K562 (cell line): Measurements from ENCODE around the gene SHC1. TPM values are rescaled to one million over a fixed set of nuclear protein-coding genes. Genes with fewer than 3 reads are reported as not detected.

ENCODE experiments used
- BRF1 ChIP-seq: IDR thresholded peaks from 3 replicates; pipeline ENCODE4 v1.6.1; 2011; ENCODE audit warnings: borderline replicate concordance, mild to moderate bottlenecking; ENCODE audit not compliant: insufficient read length; ENCODE audit errors: extremely low read depth
- CHAMP1 ChIP-seq: fragments of 450-650 bp; IDR thresholded peaks from 2 replicates; pipeline ENCODE4 v1.6.1; 2016; ENCODE audit warnings: mild to moderate bottlenecking
- CTBP1 ChIP-seq: fragments of 450-650 bp; IDR thresholded peaks from 2 replicates; pipeline ENCODE4 v1.6.1; 2016; ENCODE audit warnings: borderline replicate concordance
- E4F1 ChIP-seq: fragments of 250-450 bp; sonication (Bioruptor Pico); IDR thresholded peaks from 2 replicates; pipeline ENCODE4 v1.5.0; 2021; ENCODE audit warnings: mild to moderate bottlenecking, borderline replicate concordance
- ETV5 ChIP-seq: sonication (generic); formaldehyde crosslinking; IDR thresholded peaks from 2 replicates; pipeline ENCODE4 v1.4.0; 2020; ENCODE audit warnings: low read depth, mild to moderate bottlenecking, missing genetic modification reagents
- GATA2 ChIP-seq: sonication (generic); formaldehyde crosslinking; IDR thresholded peaks from 2 replicates; pipeline ENCODE4 v1.4.0; 2020; ENCODE audit warnings: mild to moderate bottlenecking, missing genetic modification reagents
- JUN ChIP-seq, 2 experiments: sonication (generic) in 1 of 2; formaldehyde crosslinking in 1 of 2; IDR thresholded peaks; 2 replicates each; pipeline versions ENCODE4 v1.6.1 to v1.8.0; 2012 to 2022; ENCODE audit warnings: borderline replicate concordance in 2 of 2, mild to moderate bottlenecking in 2 of 2, improper control_type of control experiment in 1 of 2, low read depth in 1 of 2, low read length in 1 of 2, missing genetic modification reagents in 1 of 2
- LEF1 ChIP-seq: fragments of 450-650 bp; IDR thresholded peaks from 2 replicates; pipeline ENCODE4 v1.6.1; 2016; ENCODE audit warnings: mild to moderate bottlenecking
- MEF2D ChIP-seq: conservative IDR thresholded peaks from 2 replicates; pipeline ENCODE4 v1.6.1; 2016; ENCODE audit warnings: low read depth, missing genetic modification characterization, missing compliant biosample characterization
- PTRF ChIP-seq: fragments of 450-650 bp; IDR thresholded peaks from 2 replicates; pipeline ENCODE4 v1.6.1; 2016; ENCODE audit warnings: mild to moderate bottlenecking, missing genetic modification characterization, missing compliant biosample characterization
- SMARCC2 ChIP-seq: fragments of 450-650 bp; IDR thresholded peaks from 2 replicates; pipeline ENCODE4 v1.6.1; 2017; ENCODE audit warnings: antibody characterized with exemption, moderate library complexity, mild to moderate bottlenecking, low read depth
- SREBF2 ChIP-seq: sonication (generic); formaldehyde crosslinking; IDR thresholded peaks from 2 replicates; pipeline ENCODE4 v1.4.0; 2020; ENCODE audit warnings: mild to moderate bottlenecking, missing genetic modification reagents
- TFE3 ChIP-seq: fragments of 450-650 bp; formaldehyde crosslinking; IDR thresholded peaks from 2 replicates; pipeline ENCODE4 v1.4.0; 2020; ENCODE audit warnings: mild to moderate bottlenecking, mixed read lengths
- TSC22D4 ChIP-seq: fragments of 450-650 bp; IDR thresholded peaks from 2 replicates; pipeline ENCODE4 v1.6.1; 2016; ENCODE audit warnings: missing genetic modification characterization, missing biosample characterization, control low read depth
- TSHZ1 ChIP-seq: fragments of 250-450 bp; sonication (Bioruptor Pico); IDR thresholded peaks from 2 replicates; pipeline ENCODE4 v1.4.0; 2020; ENCODE audit warnings: mild to moderate bottlenecking, moderate library complexity
- ZNF212 ChIP-seq: fragments of 450-650 bp; formaldehyde crosslinking; IDR thresholded peaks from 2 replicates; pipeline ENCODE4 v1.4.0; 2020; ENCODE audit warnings: mild to moderate bottlenecking
- polyA plus RNA-seq, 8 experiments: library from polyadenylated mRNA; depleted of rRNA in 4 of 8; stranded (reverse) in 5 of 8; unstranded in 3 of 8; fragments of >200 nt; fragmentation: Nextera tagmentation in 2 of 8; fragmentation: Illumina TruSeq in 1 of 8; extraction: Ambion mirVana in 2 of 8; extraction: Trizol in 1 of 8; gene quantifications; 2 replicates each; pipeline versions ENCODE4 v1.2.1 to v1.2.3, GENCODE V29; 2011 to 2014; ENCODE audit warnings: inconsistent platforms in 1 of 8, missing spikeins in 1 of 8
- total RNA-seq, 7 experiments: library from RNA; depleted of rRNA in 6 of 7; stranded (reverse); fragments of >200 nt in 6 of 7; fragmentation: Illumina TruSeq in 2 of 7; extraction: Trizol in 2 of 7; gene quantifications; 2 replicates each; pipeline versions ENCODE4 v1.2.1 to v1.2.3, GENCODE V29; 2011 to 2021; ENCODE audit warnings: low replicate concordance in 1 of 7

The SHC1 gene
- total and polyA plus RNA-seq, 9 of the 15 experiments (the other 6 are each of a cell fraction or from before 2014, with no cell fraction given), result 4.1 to 113 (median 51.9) TPM

GRCh38 chr1:154974102-154974807 lies 3.7 kb upstream of the SHC1 start, which contains the start of gene CKS1B (continued):
- TF ChIP-seq CHAMP1 (no peak), CTBP1 (peak; percentile 25; the same call in 1 of the 2 replicates), MEF2D (tag) (no peak), JUN (IDR thresholded peaks at IDR 0.05; ENCODE audit: borderline replicate concordance, low read depth, low read length) (peak; percentile 63; the same call in 1 of the 2 replicates), JUN (CRISPR knock-in tag; IDR thresholded peaks at IDR 0.05; ENCODE audit: borderline replicate concordance) (no peak), GATA2 (CRISPR knock-in tag) (no peak), LEF1 (no peak; the same call in 1 of the 2 replicates), ZNF212 (CRISPR knock-in tag) (0 out of 2 replicates have a peak, but pooled peaks have one; percentile 32), TFE3 (CRISPR knock-in tag) (no peak), ETV5 (CRISPR knock-in tag) (peak; percentile 90), SREBF2 (no peak), TSHZ1 (no peak), BRF1 (no peak), E4F1 (CRISPR knock-in tag) (no peak), PTRF (tag) (no peak), TSC22D4 (tag) (no peak), SMARCC2 (no peak)
